Activated naive CD4-positive, alpha-beta T cell treated with anti-CD3 and anti-CD28 coated beads, Interleukin-2, amount 50 U/mL, for 24 hours (primary cell): ENCODE data around the gene ADCYAP1R1.
"Not testable (repeated sequence)": the region's sequence is repeated elsewhere in the genome, so short reads cannot be mapped to it uniquely, and the experiment has no call there.

Source experiments
- H3K27ac Mint-ChIP-seq: one replicate; pipeline ENCODE4 v1.8.0; 2021; ENCODE audit warnings: mild to moderate bottlenecking, mixed read lengths
- H3K27me3 Mint-ChIP-seq: one replicate; pipeline ENCODE4 v1.8.0; 2021; ENCODE audit warnings: mixed read lengths
- H3K36me3 Mint-ChIP-seq: one replicate; pipeline ENCODE4 v1.8.0; 2021; ENCODE audit warnings: mixed read lengths
- H3K4me1 Mint-ChIP-seq: one replicate; pipeline ENCODE4 v1.8.0; 2021; ENCODE audit warnings: mixed read lengths
- H3K4me3 Mint-ChIP-seq: one replicate; pipeline ENCODE4 v1.8.0; 2021; ENCODE audit warnings: mild to moderate bottlenecking, mixed read lengths
- H3K9me3 Mint-ChIP-seq: one replicate; pipeline ENCODE4 v1.8.0; 2021; ENCODE audit warnings: mixed read lengths

ADCYAP1R1 gene

DNA sequence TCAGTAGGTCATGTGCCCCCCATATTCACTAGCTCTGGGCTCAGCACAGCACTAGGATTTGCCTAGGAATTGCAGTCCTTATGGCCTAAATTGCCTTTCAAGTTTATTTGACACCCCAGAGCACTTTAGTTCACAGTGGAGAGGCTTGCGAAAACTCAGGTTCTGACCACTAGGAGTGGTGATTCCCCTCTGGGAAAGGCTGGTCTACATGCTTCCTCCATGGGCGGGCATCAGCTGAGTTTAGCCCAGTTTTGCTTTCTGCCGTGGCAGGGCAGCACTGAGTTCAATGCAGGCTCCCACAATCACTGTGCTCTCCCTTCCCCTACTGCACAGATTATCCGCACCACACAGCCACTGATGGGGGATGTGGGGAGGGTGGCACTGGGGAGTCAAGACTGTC is 94.4 kb downstream of the ADCYAP1R1 start:
- Mint-ChIP-seq H3K4me1 (no peaks in the 10 kb centered on the region), H3K9me3 (no peaks in the 10 kb centered on the region), H3K27me3 (peaks cover 18% of the 10 kb centered on the region), H3K36me3 (no peaks in the 10 kb centered on the region), H3K4me3 (no peak overlapping the region), H3K27ac (no peak overlapping the region)

DNA sequence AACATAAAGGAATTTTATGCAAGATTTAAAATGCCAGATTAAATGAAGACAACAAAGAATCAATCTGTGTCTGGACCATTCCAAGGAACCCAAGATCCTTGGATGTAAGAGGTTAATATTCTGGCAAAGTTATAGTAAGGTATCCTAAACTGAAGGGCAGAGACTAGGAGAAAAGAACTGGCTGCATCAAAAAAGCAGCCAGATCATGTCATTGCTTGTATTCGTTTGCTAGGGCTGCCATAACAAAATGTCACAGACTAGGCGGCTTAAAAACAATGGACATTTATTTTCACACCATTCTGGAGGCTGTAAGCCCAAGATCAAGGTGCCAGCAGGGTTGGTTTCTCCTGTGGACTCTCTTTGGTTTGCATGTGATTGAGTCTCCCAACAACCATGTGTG is 99.7 kb downstream of the ADCYAP1R1 start:
- H3K36me3 Mint-ChIP-seq = no peaks in the 10 kb centered on the region
- peaks cover 3% of the 10 kb centered on the region for H3K27me3 Mint-ChIP-seq
- no peak overlapping the region for H3K27ac Mint-ChIP-seq
- H3K9me3 Mint-ChIP-seq = no peaks in the 10 kb centered on the region
- no peak overlapping the region for H3K4me3 Mint-ChIP-seq
- H3K4me1 Mint-ChIP-seq = no peaks in the 10 kb centered on the region

DNA sequence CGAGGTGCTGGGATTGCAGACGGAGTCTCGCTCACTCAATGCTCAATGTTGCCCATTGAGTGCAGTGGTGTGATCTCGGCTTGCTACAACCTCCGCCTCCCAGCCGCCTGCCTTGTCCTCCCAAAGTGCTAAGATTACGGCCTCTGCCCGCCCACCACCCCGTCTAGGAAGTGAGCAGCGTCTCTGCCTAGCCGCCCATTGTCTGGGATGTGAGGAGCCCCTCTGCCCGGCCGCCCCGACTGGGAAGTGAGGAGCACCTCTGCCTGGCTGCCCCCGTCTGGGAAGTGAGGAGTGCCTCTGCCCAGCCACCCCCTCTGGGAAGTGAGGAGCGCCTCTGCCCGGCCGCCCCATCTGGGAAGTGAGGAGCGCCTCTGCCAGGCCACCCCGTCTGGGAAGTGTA is 101.2 kb downstream of the ADCYAP1R1 start:
- not testable (repeated sequence) for H3K9me3 Mint-ChIP-seq, H3K27me3 Mint-ChIP-seq, H3K4me1 Mint-ChIP-seq, H3K4me3 Mint-ChIP-seq, H3K27ac Mint-ChIP-seq, H3K36me3 Mint-ChIP-seq

DNA sequence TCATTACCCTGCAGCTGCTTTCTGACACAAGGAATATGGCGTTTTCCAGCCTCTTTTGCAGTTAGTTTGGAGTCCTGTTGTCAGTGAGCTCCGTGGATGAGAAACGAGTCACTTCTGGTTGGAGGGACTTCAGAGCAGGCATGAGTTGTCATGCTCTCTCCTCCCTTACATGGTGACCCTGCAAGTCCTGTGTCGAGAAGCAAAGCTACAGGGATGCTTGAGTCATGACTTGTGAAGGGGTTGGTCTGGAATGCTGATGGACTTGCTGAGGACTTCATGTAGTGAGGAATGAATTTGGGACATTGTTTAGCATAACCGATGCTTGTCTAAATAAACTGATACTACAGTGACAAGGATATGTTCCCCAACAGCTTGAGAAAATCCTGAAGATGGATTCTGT is 108.8 kb downstream of the ADCYAP1R1 start:
- no peak overlapping the region for H3K27ac Mint-ChIP-seq
- no peaks in the 10 kb centered on the region for H3K9me3 Mint-ChIP-seq
- H3K27me3 Mint-ChIP-seq = peaks cover 5% of the 10 kb centered on the region
- no peaks in the 10 kb centered on the region for H3K36me3 Mint-ChIP-seq
- H3K4me3 Mint-ChIP-seq = no peak overlapping the region
- no peaks in the 10 kb centered on the region for H3K4me1 Mint-ChIP-seq
